Measurements from ENCODE around the gene TUBGCP3.

Gene TUBGCP3

GRCh38 chr13:112606109-112607001 lies 18.4 kb upstream of the TUBGCP3 start:
- H3K4me1 Mint-ChIP-seq: peaks cover 11% of the 10 kb centered on the region
- peak overlapping the region; percentile 87 for H3K4me3 Mint-ChIP-seq
- TF ChIP-seq CTCF (IDR thresholded peaks at IDR 0.05): peak; percentile 95
- no peaks in the 10 kb centered on the region for H3K36me3 Mint-ChIP-seq (ENCODE audit: low read depth)
- H3K27ac Mint-ChIP-seq: peak overlapping the region; percentile 50
- H3K9me3 Mint-ChIP-seq: no peaks in the 10 kb centered on the region
- peaks cover 46% of the 10 kb centered on the region for H3K27me3 Mint-ChIP-seq (ENCODE audit: low read depth, poor library complexity)
- DNase-seq: peak; percentile 98

GRCh38 chr13:112605531-112605990 lies 17.6 kb upstream of the TUBGCP3 start:
- Mint-ChIP-seq H3K27ac (peak overlapping the region; percentile 50), H3K27me3 (ENCODE audit: low read depth, poor library complexity) (peaks cover 44% of the 10 kb centered on the region), H3K9me3 (no peaks in the 10 kb centered on the region), H3K4me3 (peak overlapping the region; percentile 87), H3K4me1 (peaks cover 14% of the 10 kb centered on the region), H3K36me3 (ENCODE audit: low read depth) (no peaks in the 10 kb centered on the region)
- TF ChIP-seq CTCF (IDR thresholded peaks at IDR 0.05): no peak
- DNase-seq: no peak

- Mint-ChIP-seq H3K36me3 (ENCODE audit: low read depth) (no peaks in the 10 kb centered on the region), H3K4me3 (no peak overlapping the region), H3K27ac (no peak overlapping the region), H3K4me1 (peaks cover 14% of the 10 kb centered on the region), H3K27me3 (ENCODE audit: low read depth, poor library complexity) (peaks cover 31% of the 10 kb centered on the region), H3K9me3 (no peaks in the 10 kb centered on the region)
- DNase-seq: no peak
- no peak for TF ChIP-seq CTCF (IDR thresholded peaks at IDR 0.05)
Measured at GRCh38 chr13:112603641-112604225, 15.8 kb upstream of the TUBGCP3 start.

GRCh38 chr13:112602189-112602588 lies 14.2 kb upstream of the TUBGCP3 start:
- no peak overlapping the region for H3K4me3 Mint-ChIP-seq
- H3K4me1 Mint-ChIP-seq: peaks cover 21% of the 10 kb centered on the region
- TF ChIP-seq CTCF (IDR thresholded peaks at IDR 0.05): no peak
- H3K36me3 Mint-ChIP-seq (ENCODE audit: low read depth): no peaks in the 10 kb centered on the region
- no peak overlapping the region for H3K27ac Mint-ChIP-seq
- DNase-seq: no peak
- H3K9me3 Mint-ChIP-seq: no peaks in the 10 kb centered on the region
- H3K27me3 Mint-ChIP-seq (ENCODE audit: low read depth, poor library complexity): peaks cover 20% of the 10 kb centered on the region

GRCh38 chr13:112601371-112601770 lies 13.4 kb upstream of the TUBGCP3 start:
- peaks cover 15% of the 10 kb centered on the region for H3K27me3 Mint-ChIP-seq (ENCODE audit: low read depth, poor library complexity)
- no peak overlapping the region for H3K4me3 Mint-ChIP-seq
- H3K36me3 Mint-ChIP-seq (ENCODE audit: low read depth): no peaks in the 10 kb centered on the region
- TF ChIP-seq CTCF (IDR thresholded peaks at IDR 0.05): no peak
- H3K9me3 Mint-ChIP-seq: peaks cover 1% of the 10 kb centered on the region
- H3K27ac Mint-ChIP-seq: no peak overlapping the region
- H3K4me1 Mint-ChIP-seq: peaks cover 17% of the 10 kb centered on the region
- DNase-seq: no peak
